Endothelial cell of umbilical vein (primary cell): ENCODE data around the gene SLC35G6.

Experiments
- CTCF ChIP-seq, 2 donors: IDR thresholded peaks; 1 replicate in 1 of 2; 2 replicates in 1 of 2; pipeline ENCODE4 v1.5.1; 2011; ENCODE audit warnings: low read length in 2 of 2, mild to moderate bottlenecking in 2 of 2, moderate library complexity in 2 of 2, control low read depth in 1 of 2, inconsistent platforms in 1 of 2, low read depth in 1 of 2; ENCODE audit not compliant: insufficient read depth in 1 of 2; ENCODE audit errors: extremely low read depth in 1 of 2
- EZH2 ChIP-seq: IDR thresholded peaks from 2 replicates; pipeline ENCODE4 v1.6.1; 2012; ENCODE audit warnings: borderline replicate concordance, low read depth, mild to moderate bottlenecking, moderate library complexity, low read length, inconsistent platforms; ENCODE audit not compliant: severe bottlenecking
- FOS ChIP-seq: IDR thresholded peaks from 2 replicates; pipeline ENCODE4 v1.6.1; 2011; ENCODE audit warnings: mild to moderate bottlenecking, low read length, moderate library complexity, borderline replicate concordance; ENCODE audit not compliant: insufficient read depth
- GATA2 ChIP-seq: IDR thresholded peaks from 2 replicates; pipeline ENCODE4 v1.7.0; 2011; ENCODE audit warnings: low read depth, mild to moderate bottlenecking, moderate library complexity, mixed read lengths, low read length; ENCODE audit not compliant: insufficient read length, insufficient read depth
- JUN ChIP-seq: IDR thresholded peaks from 2 replicates; pipeline ENCODE4 v1.6.1; 2011; ENCODE audit warnings: borderline replicate concordance, low read depth; ENCODE audit not compliant: insufficient read length, insufficient read depth
- MAX ChIP-seq: IDR thresholded peaks from 2 replicates; pipeline ENCODE4 v1.6.1; 2011; ENCODE audit not compliant: insufficient read depth, insufficient read length
- POLR2A ChIP-seq: IDR thresholded peaks from 2 replicates; pipeline ENCODE4 v1.6.1; 2012; ENCODE audit warnings: low read depth, mild to moderate bottlenecking, control low read depth, low read length

GRCh38 chr17:7440834-7441195 is 40.4 kb upstream of the SLC35G6 start:
- TF ChIP-seq CTCF (IDR thresholded peaks at IDR 0.05; ENCODE audit: extremely low read depth in 1 of 2, insufficient read depth in 1 of 2, low read depth in 1 of 2, low read length in 2 of 2) (no peak), GATA2 (no peak), MAX (no peak), POLR2A (no peak), FOS (no peak), JUN (no peak), EZH2 (no peak)
